Esophagus muscularis mucosa (tissue), 4 donors: ENCODE measurements around the gene PTPRN2. TPM values are rescaled to one million over a fixed set of nuclear protein-coding genes. Genes with fewer than 3 reads are reported as not detected.

Source experiments
- DNase-seq: peaks from one replicate; pipeline ENCODE4 v3.0.0-alpha.2; 2017; ENCODE audit errors: extremely low spot score
- H3K27ac ChIP-seq, 4 donors: fragments of 200-600 bp; sonication (generic); replicated peaks in 1 of 4; 1 replicate in 3 of 4; 2 replicates in 1 of 4; pipeline ENCODE4 v1.5.1; 2016 to 2019; ENCODE audit warnings: mild to moderate bottlenecking in 1 of 4
- H3K27me3 ChIP-seq, 4 donors: fragments of 200-600 bp; sonication (generic); one replicate each; pipeline versions ENCODE4 v1.5.1 to v1.6.0; 2016 to 2019
- H3K36me3 ChIP-seq, 4 donors: fragments of 200-600 bp; sonication (generic); one replicate each; pipeline ENCODE4 v1.5.1; 2016 to 2019
- H3K4me1 ChIP-seq, 4 donors: fragments of 200-600 bp; sonication (generic); one replicate each; pipeline ENCODE4 v1.5.1; 2016 to 2019
- H3K4me3 ChIP-seq, 4 donors: fragments of 200-600 bp; sonication (generic); 1 replicate in 2 of 4; 2 replicates in 2 of 4; pipeline ENCODE4 v1.5.1; 2016 to 2019; ENCODE audit warnings: mild to moderate bottlenecking in 4 of 4, moderate library complexity in 1 of 4
- H3K9me3 ChIP-seq, 4 donors: fragments of 200-600 bp; sonication (generic); 1 replicate in 3 of 4; 2 replicates in 1 of 4; pipeline ENCODE4 v1.5.1; 2016 to 2019
- EP300 ChIP-seq: sonication (generic); formaldehyde crosslinking; IDR thresholded peaks from one replicate; pipeline ENCODE4 v1.6.1; 2017; ENCODE audit warnings: antibody characterized with exemption
- POLR2A ChIP-seq: fragments of 450-650 bp; IDR thresholded peaks from one replicate; pipeline ENCODE4 v1.6.1; 2017; ENCODE audit warnings: antibody characterized with exemption, moderate library complexity, mild to moderate bottlenecking, low read depth
- POLR2AphosphoS5 ChIP-seq, 2 donors: sonication (generic); formaldehyde crosslinking; IDR thresholded peaks; one replicate each; pipeline ENCODE4 v1.6.1; 2017; ENCODE audit warnings: antibody characterized with exemption in 2 of 2
- WGBS: methylation state at CpG from one replicate; pipeline ENCODE4 v1.1.5; 2018; 5-methylcytosine and 5-hydroxymethylcytosine counted together
- intact Hi-C: fragments of 100-400 bp; cut with DNase I; formaldehyde crosslinking; loops from one replicate; pipeline ENCODE4 v1.15.1; 2023
- total RNA-seq, 4 donors: library from RNA; depleted of rRNA; stranded (reverse); fragments of >200 nt; gene quantifications; one replicate each; pipeline versions ENCODE4 v1.1.0 to v1.2.1, GENCODE V29; 2016
- TF ChIP-seq, protein P1 (sequence below), 3 experiments: fragments of 200-600 bp in 2 of 3; fragments of 450-650 bp in 1 of 3; sonication (generic) in 2 of 3; IDR thresholded peaks; one replicate each; pipeline ENCODE4 v1.5.1; 2017 to 2019; ENCODE audit warnings: antibody characterized with exemption in 3 of 3, mild to moderate bottlenecking in 2 of 3, moderate library complexity in 1 of 3

Gene PTPRN2
- total RNA-seq, 4 donors from 2014 or later = 2.1 to 3.1 (median 3.1) TPM

DNA sequence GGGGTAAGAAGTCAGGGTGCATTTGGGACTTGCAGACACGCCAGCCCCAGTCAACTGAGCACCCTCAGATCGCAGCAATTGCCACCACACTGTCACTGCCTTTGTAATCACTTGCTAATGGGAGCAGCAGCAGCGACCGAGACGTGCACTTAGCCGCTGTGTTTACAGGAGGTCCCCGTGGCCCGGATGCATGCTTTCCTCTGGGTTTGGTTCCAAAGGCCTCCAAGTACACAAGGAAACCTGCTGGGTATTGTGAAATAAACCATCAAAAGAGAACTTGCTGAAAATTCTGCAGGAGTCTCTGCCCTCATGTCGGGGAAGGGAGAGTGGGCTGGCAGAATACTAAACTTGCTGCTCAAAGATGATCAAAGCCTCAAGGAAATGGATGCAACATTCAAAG is 909.1 kb downstream of the PTPRN2 start:
- TF ChIP-seq EP300 = no peak
- WGBS = 44% methylated on average over 9 of the region's 9 CpGs
- intact Hi-C loops = no loop called here
- Histone ChIP-seq H3K27me3 (peaks cover 0 to 90% (median 8%) of the 10 kb centered on the region in 4 donors), H3K27ac (no peak overlapping the region), H3K4me1 (no peaks in the 10 kb centered on the region), H3K9me3 (no peaks in the 10 kb centered on the region), H3K36me3 (no peaks in the 10 kb centered on the region), H3K4me3 (no peak overlapping the region)
- DNase-seq = no peak

DNA sequence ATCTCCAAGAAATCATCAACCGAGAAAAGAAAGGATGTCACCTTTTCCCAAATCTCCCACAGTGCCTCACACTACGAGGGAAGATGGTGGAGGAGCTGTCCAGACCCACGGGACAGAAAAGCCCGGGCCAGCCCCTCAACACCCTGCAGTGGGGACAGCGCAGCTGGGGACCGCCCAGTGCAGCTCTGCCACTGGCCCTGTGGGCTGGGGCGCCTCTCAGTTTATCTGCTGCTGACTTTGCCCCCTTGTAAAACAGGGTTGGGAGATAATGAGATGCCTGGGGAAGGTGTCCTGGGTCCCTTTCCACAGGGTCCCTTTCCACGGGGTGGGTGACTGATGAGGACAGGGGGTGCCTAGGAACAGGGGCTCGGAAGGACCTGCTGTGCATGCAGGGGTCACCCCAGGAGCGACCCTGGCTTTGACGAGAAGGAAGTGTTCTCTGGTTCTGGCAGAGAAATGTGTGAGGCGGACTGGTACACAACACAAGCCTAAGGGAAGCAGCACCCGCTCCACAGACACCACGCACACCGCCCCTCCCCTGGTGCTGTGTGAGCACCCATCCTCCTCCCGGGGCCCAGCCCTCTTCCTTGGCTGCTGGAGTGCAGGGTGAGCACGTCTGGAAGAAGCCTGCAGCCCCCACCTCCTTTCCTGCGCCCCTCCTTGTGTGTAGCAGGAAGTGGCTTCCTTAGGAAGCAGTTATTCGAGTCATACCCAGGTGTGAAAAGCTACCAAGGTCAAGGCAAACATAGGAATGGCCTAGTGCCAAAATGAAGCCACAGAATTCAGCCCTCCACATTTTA is 911.0 kb downstream of the PTPRN2 start:
- Histone ChIP-seq H3K27me3 (peaks cover 0 to 76% (median 0%) of the 10 kb centered on the region in 4 donors), H3K9me3 (no peaks in the 10 kb centered on the region), H3K36me3 (no peaks in the 10 kb centered on the region), H3K27ac (no peak overlapping the region), H3K4me3 (no peak overlapping the region), H3K4me1 (no peaks in the 10 kb centered on the region)
- intact Hi-C loops = no loop called here
- no peak for DNase-seq
- TF ChIP-seq POLR2AphosphoS5 (IDR thresholded peaks at IDR 0.05) = no peak
- no peak for TF ChIP-seq POLR2A
- TF ChIP-seq, protein P1, sequence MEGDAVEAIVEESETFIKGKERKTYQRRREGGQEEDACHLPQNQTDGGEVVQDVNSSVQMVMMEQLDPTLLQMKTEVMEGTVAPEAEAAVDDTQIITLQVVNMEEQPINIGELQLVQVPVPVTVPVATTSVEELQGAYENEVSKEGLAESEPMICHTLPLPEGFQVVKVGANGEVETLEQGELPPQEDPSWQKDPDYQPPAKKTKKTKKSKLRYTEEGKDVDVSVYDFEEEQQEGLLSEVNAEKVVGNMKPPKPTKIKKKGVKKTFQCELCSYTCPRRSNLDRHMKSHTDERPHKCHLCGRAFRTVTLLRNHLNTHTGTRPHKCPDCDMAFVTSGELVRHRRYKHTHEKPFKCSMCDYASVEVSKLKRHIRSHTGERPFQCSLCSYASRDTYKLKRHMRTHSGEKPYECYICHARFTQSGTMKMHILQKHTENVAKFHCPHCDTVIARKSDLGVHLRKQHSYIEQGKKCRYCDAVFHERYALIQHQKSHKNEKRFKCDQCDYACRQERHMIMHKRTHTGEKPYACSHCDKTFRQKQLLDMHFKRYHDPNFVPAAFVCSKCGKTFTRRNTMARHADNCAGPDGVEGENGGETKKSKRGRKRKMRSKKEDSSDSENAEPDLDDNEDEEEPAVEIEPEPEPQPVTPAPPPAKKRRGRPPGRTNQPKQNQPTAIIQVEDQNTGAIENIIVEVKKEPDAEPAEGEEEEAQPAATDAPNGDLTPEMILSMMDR (IDR thresholded peaks at IDR 0.05) = no peak
- TF ChIP-seq EP300 = no peak
- WGBS = 71% methylated on average over 18 of the region's 19 CpGs

DNA sequence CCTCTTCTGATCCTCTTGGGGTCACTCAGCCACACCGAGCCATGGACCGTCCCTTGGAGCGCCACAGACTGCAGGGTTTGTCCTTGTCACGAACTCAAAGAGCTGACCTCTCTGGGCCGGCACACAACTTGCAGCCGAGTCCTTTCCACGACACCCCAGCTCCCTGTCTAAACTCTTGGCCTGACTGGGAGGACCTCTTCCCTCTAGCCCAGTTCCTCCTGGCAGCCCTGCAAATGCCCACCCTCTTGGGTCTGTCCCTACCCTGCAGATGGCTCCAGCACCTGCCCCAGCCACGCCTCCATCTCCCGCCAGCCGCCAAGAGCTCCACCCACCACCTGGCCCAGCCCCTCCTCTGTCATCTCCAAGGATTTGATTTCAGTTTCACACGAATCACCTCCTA is 911.6 kb downstream of the PTPRN2 start:
- no peaks in the 10 kb centered on the region for H3K4me1 ChIP-seq
- peaks cover 0 to 74% (median 0%) of the 10 kb centered on the region in 4 donors for H3K27me3 ChIP-seq
- 73% methylated on average over 11 of the region's 11 CpGs for WGBS
- intact Hi-C loops = no loop called here
- no peak for DNase-seq
- H3K27ac ChIP-seq = no peak overlapping the region
- H3K36me3 ChIP-seq = no peaks in the 10 kb centered on the region
- H3K4me3 ChIP-seq = no peak overlapping the region
- TF ChIP-seq POLR2AphosphoS5 (IDR thresholded peaks at IDR 0.05) (no peak), POLR2A (no peak), EP300 (no peak)
- TF ChIP-seq, protein P1 (IDR thresholded peaks at IDR 0.05) = no peak
- no peaks in the 10 kb centered on the region for H3K9me3 ChIP-seq

DNA sequence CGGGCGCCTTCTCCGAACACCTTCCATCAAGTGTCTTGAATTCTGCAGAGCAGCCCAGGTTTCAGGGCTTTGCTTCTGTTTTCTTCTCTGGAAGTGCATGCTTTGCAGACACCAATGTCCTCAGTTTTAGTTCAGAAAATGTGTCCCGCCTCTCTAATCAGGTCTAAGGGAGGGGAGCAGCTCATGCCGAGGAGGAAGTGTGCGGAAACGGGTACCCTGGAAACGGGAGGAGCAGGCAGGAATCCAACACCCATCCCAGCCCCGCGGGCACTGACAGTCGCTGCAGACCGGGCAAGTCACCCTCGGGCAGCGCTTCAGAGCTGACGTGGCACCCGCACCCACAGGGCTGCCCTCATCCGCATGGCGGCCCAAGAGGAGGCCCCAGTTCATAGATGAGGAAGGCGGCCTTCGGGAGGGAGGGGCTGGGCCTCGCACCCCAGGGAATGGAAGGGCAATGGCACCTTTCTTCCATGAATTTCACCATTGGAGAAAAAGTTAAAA is 912.1 kb downstream of the PTPRN2 start:
- WGBS = 87% methylated on average over 21 of the region's 21 CpGs
- H3K4me1 ChIP-seq = no peaks in the 10 kb centered on the region
- no peaks in the 10 kb centered on the region for H3K36me3 ChIP-seq
- no peak overlapping the region for H3K27ac ChIP-seq
- no peak overlapping the region for H3K4me3 ChIP-seq
- peaks cover 0 to 69% (median 0%) of the 10 kb centered on the region in 4 donors for H3K27me3 ChIP-seq
- H3K9me3 ChIP-seq = no peaks in the 10 kb centered on the region
- TF ChIP-seq POLR2AphosphoS5 (IDR thresholded peaks at IDR 0.05) (no peak), EP300 (no peak), POLR2A (no peak)
- TF ChIP-seq, protein P1 (IDR thresholded peaks at IDR 0.05) = no peak
- intact Hi-C loops = no loop called here
- no peak for DNase-seq

DNA sequence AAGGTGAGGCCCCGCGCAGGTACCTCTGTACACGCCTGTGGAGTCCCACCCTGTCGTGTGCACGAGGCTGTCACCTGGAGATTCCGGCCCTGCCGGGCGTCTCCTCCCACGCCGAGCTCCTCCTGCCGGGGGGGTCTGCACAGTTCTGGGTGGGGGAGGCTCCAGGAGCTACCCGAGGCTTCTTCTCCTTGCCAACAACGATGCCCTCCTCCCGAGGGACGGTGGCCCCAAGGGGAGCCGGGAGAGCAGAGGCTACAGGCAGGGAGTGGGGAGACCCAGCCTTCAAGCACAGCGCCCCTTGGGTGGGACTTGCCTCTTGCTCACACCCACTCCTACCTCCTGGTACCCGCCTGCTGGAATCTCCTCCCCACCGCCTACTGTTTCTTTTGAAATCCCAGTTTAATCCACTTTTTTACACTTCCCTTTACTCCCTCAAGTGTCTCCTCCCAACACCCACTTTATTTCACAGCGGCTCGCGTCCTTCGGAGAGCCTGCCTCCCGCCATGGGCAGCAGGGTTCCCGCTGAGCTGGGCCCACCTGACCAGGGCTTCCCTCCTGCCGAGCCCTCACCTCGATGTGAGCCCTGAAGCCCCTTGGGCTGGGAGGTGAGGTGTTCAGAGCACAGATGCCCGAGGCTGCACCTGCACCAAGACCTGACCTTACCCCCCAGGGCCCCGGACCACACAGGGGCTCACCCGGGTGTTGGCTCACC is 912.8 kb downstream of the PTPRN2 start:
- no peaks in the 10 kb centered on the region for H3K9me3 ChIP-seq
- TF ChIP-seq, protein P1 (IDR thresholded peaks at IDR 0.05) = no peak
- no peak for TF ChIP-seq EP300
- TF ChIP-seq POLR2AphosphoS5 (IDR thresholded peaks at IDR 0.05) = no peak
- no peak for TF ChIP-seq POLR2A
- WGBS = 88% methylated on average over 24 of the region's 30 CpGs
- no peak for DNase-seq
- no peak overlapping the region for H3K27ac ChIP-seq
- H3K4me3 ChIP-seq = no peak overlapping the region
- peaks cover 0 to 66% (median 0%) of the 10 kb centered on the region in 4 donors for H3K27me3 ChIP-seq
- intact Hi-C loops = no loop called here
- H3K4me1 ChIP-seq = no peaks in the 10 kb centered on the region
- no peaks in the 10 kb centered on the region for H3K36me3 ChIP-seq
